ENCODE data around the gene DNAJC28. TPM values are rescaled to one million over a fixed set of nuclear protein-coding genes. Genes with fewer than 3 reads are reported as not detected.

Gene DNAJC28
- total and polyA plus RNA-seq, 9 of the 15 experiments (the other 6 are each of a cell fraction or from before 2014, with no cell fraction given): 0.68 to 2.5 (median 1.1) TPM

DNA sequence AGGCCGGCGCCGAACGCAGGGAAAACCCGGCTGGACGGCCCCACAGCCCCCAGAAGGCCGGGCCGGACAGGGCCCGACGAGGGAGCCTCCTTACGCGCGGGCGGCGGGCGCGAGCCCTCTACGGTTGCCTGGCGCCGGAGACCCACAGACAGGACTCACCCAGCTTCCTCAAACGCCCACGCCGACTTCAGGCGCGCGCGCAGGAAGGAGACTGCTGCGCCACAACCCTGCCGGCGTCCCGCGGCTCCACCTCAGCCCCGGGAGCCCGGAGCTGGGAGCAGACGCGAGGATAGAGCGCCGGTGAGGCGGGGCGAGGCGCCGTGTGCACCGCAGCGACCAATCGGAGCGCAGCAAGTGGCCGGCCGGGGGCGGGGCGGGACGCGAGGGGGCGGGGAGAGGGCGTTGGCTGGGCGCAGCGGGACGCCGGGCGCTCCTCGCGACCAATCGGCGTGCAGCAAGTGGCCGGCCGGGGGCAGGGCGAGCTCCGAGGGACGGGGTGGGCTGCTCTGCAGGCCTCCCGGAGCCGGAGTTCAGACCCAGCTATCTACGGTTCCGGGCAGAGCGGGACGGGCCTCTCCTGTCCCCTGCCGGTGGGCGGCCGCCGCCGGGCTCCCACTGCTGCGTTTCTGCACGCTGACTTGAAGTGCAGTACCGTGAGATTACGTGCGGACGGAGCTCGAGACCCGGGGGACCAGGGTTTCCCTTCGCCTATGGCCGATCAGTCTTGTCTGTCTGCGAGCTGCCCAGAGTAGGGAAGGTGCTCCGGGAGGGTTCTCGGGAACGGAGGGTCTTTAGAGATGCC, 11.6 kb downstream of the DNAJC28 start, which contains the start of gene TMEM50B (continued):
- peak; percentile 35 for TF ChIP-seq SP2 (IDR thresholded peaks at IDR 0.05; ENCODE audit: extremely low read depth, low read depth, low read length, poor library complexity, severe bottlenecking)
- TF ChIP-seq TFAM (CRISPR knock-in tag; conservative IDR thresholded peaks at IDR 0.05): no peak
- TF ChIP-seq DACH1 (IDR thresholded peaks at IDR 0.05; ENCODE audit: partially characterized antibody): no peak
- TF ChIP-seq ZNF764 (CRISPR knock-in tag; IDR thresholded peaks at IDR 0.05; ENCODE audit: low read depth): no peak
- no peak for TF ChIP-seq ZNF830 (CRISPR knock-in tag; IDR thresholded peaks at IDR 0.05)
- no peak for TF ChIP-seq ESRRB (CRISPR knock-in tag; IDR thresholded peaks at IDR 0.05; ENCODE audit: borderline replicate concordance)
- TF ChIP-seq, protein P1, sequence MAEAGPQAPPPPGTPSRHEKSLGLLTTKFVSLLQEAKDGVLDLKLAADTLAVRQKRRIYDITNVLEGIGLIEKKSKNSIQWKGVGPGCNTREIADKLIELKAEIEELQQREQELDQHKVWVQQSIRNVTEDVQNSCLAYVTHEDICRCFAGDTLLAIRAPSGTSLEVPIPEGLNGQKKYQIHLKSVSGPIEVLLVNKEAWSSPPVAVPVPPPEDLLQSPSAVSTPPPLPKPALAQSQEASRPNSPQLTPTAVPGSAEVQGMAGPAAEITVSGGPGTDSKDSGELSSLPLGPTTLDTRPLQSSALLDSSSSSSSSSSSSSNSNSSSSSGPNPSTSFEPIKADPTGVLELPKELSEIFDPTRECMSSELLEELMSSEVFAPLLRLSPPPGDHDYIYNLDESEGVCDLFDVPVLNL (CRISPR knock-in tag; IDR thresholded peaks at IDR 0.05; ENCODE audit: low read depth): no peak
- peak; percentile 77 for TF ChIP-seq RBBP5 (IDR thresholded peaks at IDR 0.05; ENCODE audit: borderline replicate concordance, insufficient read depth, low read length, poor library complexity, severe bottlenecking)
- no peak for TF ChIP-seq HIVEP1 (CRISPR knock-in tag; IDR thresholded peaks at IDR 0.05)
- TF ChIP-seq POLR3A (IDR thresholded peaks at IDR 0.05; ENCODE audit: borderline replicate concordance, extremely low read depth, insufficient read depth, insufficient read length): no peak
- no peak for TF ChIP-seq XRCC4 (IDR thresholded peaks at IDR 0.05; ENCODE audit: extremely low read depth, insufficient read depth, insufficient read length)
- TF ChIP-seq NR1H2 (CRISPR knock-in tag; IDR thresholded peaks at IDR 0.05): peak; percentile 61; the same call in 1 of the 2 replicates
- TF ChIP-seq, protein P2, sequence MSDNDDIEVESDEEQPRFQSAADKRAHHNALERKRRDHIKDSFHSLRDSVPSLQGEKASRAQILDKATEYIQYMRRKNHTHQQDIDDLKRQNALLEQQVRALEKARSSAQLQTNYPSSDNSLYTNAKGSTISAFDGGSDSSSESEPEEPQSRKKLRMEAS (CRISPR knock-in tag; IDR thresholded peaks at IDR 0.05): peak; percentile 68
- TF ChIP-seq, protein P3, sequence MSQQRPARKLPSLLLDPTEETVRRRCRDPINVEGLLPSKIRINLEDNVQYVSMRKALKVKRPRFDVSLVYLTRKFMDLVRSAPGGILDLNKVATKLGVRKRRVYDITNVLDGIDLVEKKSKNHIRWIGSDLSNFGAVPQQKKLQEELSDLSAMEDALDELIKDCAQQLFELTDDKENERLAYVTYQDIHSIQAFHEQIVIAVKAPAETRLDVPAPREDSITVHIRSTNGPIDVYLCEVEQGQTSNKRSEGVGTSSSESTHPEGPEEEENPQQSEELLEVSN (IDR thresholded peaks at IDR 0.05; ENCODE audit: borderline replicate concordance in 1 of 2, extremely low read depth in 1 of 2, insufficient read depth in 1 of 2, insufficient read length in 1 of 2, low read depth in 1 of 2, low read length in 1 of 2, poor library complexity in 1 of 2, severe bottlenecking in 1 of 2): peak; percentile 8 to 49
- no peak for TF ChIP-seq ZNF561 (CRISPR knock-in tag; conservative IDR thresholded peaks at IDR 0.05)
- TF ChIP-seq ZKSCAN8 (CRISPR knock-in tag; IDR thresholded peaks at IDR 0.05): no peak
- TF ChIP-seq ZBTB1 (CRISPR knock-in tag; IDR thresholded peaks at IDR 0.05; ENCODE audit: borderline replicate concordance, low read depth): peak; percentile 78
- no peak for TF ChIP-seq CBFA2T3 (IDR thresholded peaks at IDR 0.05)
- TF ChIP-seq, protein P4, sequence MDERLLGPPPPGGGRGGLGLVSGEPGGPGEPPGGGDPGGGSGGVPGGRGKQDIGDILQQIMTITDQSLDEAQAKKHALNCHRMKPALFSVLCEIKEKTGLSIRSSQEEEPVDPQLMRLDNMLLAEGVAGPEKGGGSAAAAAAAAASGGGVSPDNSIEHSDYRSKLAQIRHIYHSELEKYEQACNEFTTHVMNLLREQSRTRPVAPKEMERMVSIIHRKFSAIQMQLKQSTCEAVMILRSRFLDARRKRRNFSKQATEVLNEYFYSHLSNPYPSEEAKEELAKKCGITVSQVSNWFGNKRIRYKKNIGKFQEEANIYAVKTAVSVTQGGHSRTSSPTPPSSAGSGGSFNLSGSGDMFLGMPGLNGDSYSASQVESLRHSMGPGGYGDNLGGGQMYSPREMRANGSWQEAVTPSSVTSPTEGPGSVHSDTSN (CRISPR knock-in tag; IDR thresholded peaks at IDR 0.05; ENCODE audit: low read depth): no peak
- TF ChIP-seq, protein P4 (tag; conservative IDR thresholded peaks at IDR 0.05; ENCODE audit: low read depth): no peak; the same call in 1 of the 2 replicates

Measured in K562 (cell line).